ENCODE results near the gene ERFE. TPM values are rescaled to one million over a fixed set of nuclear protein-coding genes. Genes with fewer than 3 reads are reported as not detected.
A peak's percentile ranks its signal among the peaks of the same experiment; 100 is the strongest.

Gene ERFE
- total and polyA plus RNA-seq, 2 of the 13 experiments (the other 11 are each of a cell fraction or from before 2014, with no cell fraction given), result 0.09 TPM; not detected in 1

DNA sequence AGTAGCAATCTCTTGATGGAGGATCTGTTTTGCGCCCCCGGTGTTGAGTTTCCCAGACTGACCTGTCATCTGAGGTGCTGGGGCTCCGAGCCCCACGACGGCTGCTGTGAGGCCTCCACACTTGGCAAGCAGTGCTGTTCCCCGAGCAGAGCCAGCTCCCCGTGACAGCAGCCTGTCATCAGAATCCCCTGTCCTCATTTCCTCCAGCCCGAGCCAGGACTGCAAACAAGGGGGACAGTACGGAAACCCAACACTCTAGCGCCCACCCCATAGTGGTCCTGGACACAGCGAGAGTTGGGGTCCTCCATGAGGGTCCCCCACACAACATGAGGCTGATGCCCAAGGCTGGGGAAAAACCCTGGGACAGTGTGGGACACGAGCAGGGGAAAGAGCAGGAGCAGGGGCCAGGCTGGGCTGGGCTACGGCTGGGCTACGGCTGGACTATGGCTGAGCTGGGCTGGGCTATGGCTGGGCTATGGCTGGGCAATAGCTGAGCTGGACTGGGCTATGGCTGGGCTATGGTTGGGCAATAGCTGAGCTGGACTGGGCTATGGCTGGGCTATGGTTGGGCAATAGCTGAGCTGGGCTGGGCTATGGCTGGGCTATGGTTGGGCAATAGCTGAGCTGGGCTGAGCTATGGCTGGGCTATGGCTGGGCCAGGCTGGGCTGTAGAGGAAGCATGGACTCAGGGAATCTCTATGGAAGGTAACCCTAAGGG is 21.8 kb upstream of the ERFE start (continued):
- TF ChIP-seq, protein P1, sequence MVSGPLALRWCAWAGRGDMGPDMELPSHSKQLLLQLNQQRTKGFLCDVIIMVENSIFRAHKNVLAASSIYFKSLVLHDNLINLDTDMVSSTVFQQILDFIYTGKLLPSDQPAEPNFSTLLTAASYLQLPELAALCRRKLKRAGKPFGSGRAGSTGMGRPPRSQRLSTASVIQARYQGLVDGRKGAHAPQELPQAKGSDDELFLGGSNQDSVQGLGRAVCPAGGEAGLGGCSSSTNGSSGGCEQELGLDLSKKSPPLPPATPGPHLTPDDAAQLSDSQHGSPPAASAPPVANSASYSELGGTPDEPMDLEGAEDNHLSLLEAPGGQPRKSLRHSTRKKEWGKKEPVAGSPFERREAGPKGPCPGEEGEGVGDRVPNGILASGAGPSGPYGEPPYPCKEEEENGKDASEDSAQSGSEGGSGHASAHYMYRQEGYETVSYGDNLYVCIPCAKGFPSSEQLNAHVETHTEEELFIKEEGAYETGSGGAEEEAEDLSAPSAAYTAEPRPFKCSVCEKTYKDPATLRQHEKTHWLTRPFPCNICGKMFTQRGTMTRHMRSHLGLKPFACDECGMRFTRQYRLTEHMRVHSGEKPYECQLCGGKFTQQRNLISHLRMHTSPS (CRISPR knock-in tag; IDR thresholded peaks at IDR 0.05; ENCODE audit: low read depth), result no peak
- TF ChIP-seq ZNF274 (CRISPR knock-in tag; IDR thresholded peaks at IDR 0.05), result peak; percentile 65; the same call in 1 of the 2 replicates

DNA sequence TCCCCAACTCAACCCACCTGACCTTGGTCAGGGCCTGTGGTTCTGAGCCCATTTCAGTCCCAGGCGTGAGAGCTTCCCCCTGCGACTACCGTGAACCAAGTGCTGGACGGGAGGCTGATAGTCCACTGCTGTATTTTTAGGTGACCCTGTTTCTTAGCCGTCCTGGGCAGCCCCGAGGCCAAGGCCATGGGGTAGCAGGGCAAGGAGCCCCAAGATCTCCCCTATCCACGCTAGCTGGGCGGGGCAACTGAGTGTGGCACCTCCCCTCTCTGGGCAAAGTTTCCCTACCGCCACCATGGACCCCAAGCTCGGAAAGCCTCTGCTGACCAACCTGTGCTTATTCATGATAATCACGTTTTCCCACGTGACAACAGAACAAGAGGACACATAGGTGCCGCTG is 20.9 kb upstream of the ERFE start:
- TF ChIP-seq ZNF563 (CRISPR knock-in tag; IDR thresholded peaks at IDR 0.05), result peak; percentile 5; the same call in 1 of the 2 replicates
- no peak for TF ChIP-seq ZNF777 (CRISPR knock-in tag; IDR thresholded peaks at IDR 0.05)
- DNase-seq (ENCODE audit: low spot score) (no peak), FAIRE-seq (no peak), ATAC-seq (no peak)
- H2AFZ ChIP-seq (ENCODE audit: low read length), result no peak overlapping the region
- peaks cover 53% of the 10 kb centered on the region for H3K4me1 ChIP-seq (ENCODE audit: insufficient read depth, low read length)
- no peaks in the 10 kb centered on the region for H3K79me2 ChIP-seq (ENCODE audit: insufficient read depth, low read length)
- POLR2A ChIA-PET, result interaction anchor here (0.7 kb wide), 1 partner anchor 11 kb away, joined by 3 read pairs; no protein-coding TSS in a partner anchor
- WGBS (ENCODE audit: low lambda C conversion rate), result 78% methylated on average over 8 of the region's 13 CpGs
- BruUV-seq (replicated peaks), result no TSS peak
- no peaks in the 10 kb centered on the region for H3K36me3 ChIP-seq (replicated peaks in 1 of 2; ENCODE audit: control insufficient read depth in 1 of 2, insufficient read depth in 2 of 2, low read length in 2 of 2)
- H3K27me3 ChIP-seq (ENCODE audit: control insufficient read depth in 1 of 2, insufficient read depth in 2 of 2, low read length in 2 of 2), result peaks cover 9 to 43% of the 10 kb centered on the region in 2 experiments; a peak in 4 of 5 replicates
- H3K4me3 ChIP-seq (replicated peaks in 1 of 3; ENCODE audit: insufficient read depth in 1 of 3, low read depth in 2 of 3, low read length in 3 of 3), result no peak overlapping the region
- H3K4me2 ChIP-seq (ENCODE audit: low read depth, low read length), result no peak overlapping the region
- in situ Hi-C loops (cut with HindIII; ENCODE audit: extremely low pct_ligation_motif_present, low pct_unique_long_range_greater_than_20kb) (no loop called here), intact Hi-C loops (cut with micrococcal nuclease; ENCODE audit: unreplicated experiment) (loop anchor here (5.0 kb wide), 1 partner anchor 281 kb away; the partner anchor contains the start of gene RAMP1)
- no peaks in the 10 kb centered on the region for H3K9me3 ChIP-seq (ENCODE audit: low read length)
- no peak overlapping the region for H3K9ac ChIP-seq (ENCODE audit: insufficient read depth, low read depth, low read length)
- CTCF ChIA-PET (ENCODE audit: low intra/inter-chr PET ratio, low total read pairs), result no interaction called here
- no peak overlapping the region for H3K27ac ChIP-seq (ENCODE audit: extremely low read length, insufficient read depth, low read length)
- H4K20me1 ChIP-seq (ENCODE audit: insufficient read depth, low read length), result no peaks in the 10 kb centered on the region

Data from HepG2 (cell line).